IPS DF 6.9 (cell line): ENCODE data around the gene CACNA1C.

Source experiments
- DNase-seq: peaks from one replicate; pipeline ENCODE4 v3.0.0-alpha.2; 2013; ENCODE audit warnings: low read depth, low spot score
- H3K27ac ChIP-seq: one replicate; pipeline ENCODE4 v1.5.1; 2013; ENCODE audit warnings: low read length, control low read depth
- H3K27me3 ChIP-seq: 2 replicates; pipeline ENCODE4 v1.6.1; 2013; ENCODE audit warnings: mild to moderate bottlenecking, low read length; ENCODE audit not compliant: control insufficient read depth, insufficient read depth
- H3K36me3 ChIP-seq: 2 replicates; pipeline ENCODE4 v1.6.1; 2013; ENCODE audit warnings: low read length; ENCODE audit not compliant: control insufficient read depth, insufficient read depth
- H3K4me1 ChIP-seq: 2 replicates; pipeline ENCODE4 v1.6.1; 2013; ENCODE audit warnings: low read length; ENCODE audit not compliant: control insufficient read depth, insufficient read depth
- H3K4me3 ChIP-seq: 2 replicates; pipeline ENCODE4 v1.5.1; 2013; ENCODE audit warnings: mild to moderate bottlenecking, low read length
- H3K9me3 ChIP-seq: 2 replicates; pipeline ENCODE4 v1.6.1; 2013; ENCODE audit warnings: low read length, inconsistent platforms; ENCODE audit not compliant: control insufficient read depth, insufficient read depth
- WGBS: extraction: QIAGEN DNeasy Blood & Tissue Kit; methylation state at CpG from one replicate; pipeline ENCODE4 v1.1.7; 2013; ENCODE audit warnings: mixed read lengths, missing lambda C conversion rate; ENCODE audit not compliant: insufficient read length, insufficient coverage; 5-methylcytosine and 5-hydroxymethylcytosine counted together

CACNA1C gene

GRCh38 chr12:2664721-2665577, 612.2 kb downstream of the CACNA1C start:
- Histone ChIP-seq H3K36me3 (no peaks in the 10 kb centered on the region), H3K4me3 (no peak overlapping the region), H3K4me1 (no peaks in the 10 kb centered on the region; the same call in 1 of the 2 replicates), H3K9me3 (no peaks in the 10 kb centered on the region), H3K27ac (no peak overlapping the region), H3K27me3 (no peaks in the 10 kb centered on the region)
- WGBS, result no CpG with 5 or more reads among the region's 7 CpGs
- DNase-seq, result no peak

DNA sequence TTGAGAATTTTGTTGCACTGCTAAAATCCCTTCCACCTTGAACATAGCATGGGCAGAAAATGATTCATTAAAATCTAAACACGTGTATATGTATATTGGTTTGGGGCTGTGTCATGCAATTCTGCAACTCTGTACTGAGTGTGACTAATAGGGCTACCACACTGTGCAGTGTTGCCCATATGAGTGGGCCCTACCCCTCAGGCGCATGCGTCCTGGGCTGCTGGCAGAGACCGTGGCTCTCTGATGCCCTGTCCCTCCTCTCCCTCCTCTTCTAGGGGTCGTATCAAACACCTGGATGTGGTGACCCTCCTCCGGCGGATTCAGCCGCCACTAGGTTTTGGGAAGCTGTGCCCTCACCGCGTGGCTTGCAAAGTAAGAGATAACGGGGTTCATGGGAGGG, 613.6 kb downstream of the CACNA1C start:
- H3K4me3 ChIP-seq, result no peak overlapping the region
- no CpG with 5 or more reads among the region's 11 CpGs for WGBS
- H3K27ac ChIP-seq, result no peak overlapping the region
- H3K4me1 ChIP-seq, result no peaks in the 10 kb centered on the region; the same call in 1 of the 2 replicates
- no peaks in the 10 kb centered on the region for H3K27me3 ChIP-seq
- H3K9me3 ChIP-seq, result no peaks in the 10 kb centered on the region
- DNase-seq, result no peak
- H3K36me3 ChIP-seq, result no peaks in the 10 kb centered on the region

DNA sequence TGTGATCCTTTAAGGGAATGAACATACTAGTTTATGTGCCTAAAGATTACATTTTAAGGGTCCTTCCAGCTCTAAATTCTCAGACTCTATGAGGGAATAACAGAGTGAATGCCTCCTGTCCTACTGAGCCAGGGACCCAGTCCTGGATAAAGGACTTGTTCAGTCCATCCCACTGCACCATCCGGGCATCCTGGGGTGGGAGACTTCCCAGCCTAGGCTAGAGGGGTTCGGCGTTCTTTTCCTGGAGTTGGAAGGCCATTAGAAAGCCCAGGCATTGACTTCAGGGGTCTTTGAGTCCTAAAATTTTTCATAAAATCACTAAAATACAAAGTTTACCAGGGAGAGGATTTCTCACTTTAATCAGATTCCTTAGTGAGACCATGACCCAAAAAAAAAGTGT, 614.1 kb downstream of the CACNA1C start:
- no peak for DNase-seq
- Histone ChIP-seq H3K9me3 (no peaks in the 10 kb centered on the region), H3K27ac (no peak overlapping the region), H3K27me3 (no peaks in the 10 kb centered on the region), H3K36me3 (no peaks in the 10 kb centered on the region), H3K4me1 (no peaks in the 10 kb centered on the region; the same call in 1 of the 2 replicates), H3K4me3 (no peak overlapping the region)
- WGBS, result no CpG with 5 or more reads among the region's 3 CpGs

DNA sequence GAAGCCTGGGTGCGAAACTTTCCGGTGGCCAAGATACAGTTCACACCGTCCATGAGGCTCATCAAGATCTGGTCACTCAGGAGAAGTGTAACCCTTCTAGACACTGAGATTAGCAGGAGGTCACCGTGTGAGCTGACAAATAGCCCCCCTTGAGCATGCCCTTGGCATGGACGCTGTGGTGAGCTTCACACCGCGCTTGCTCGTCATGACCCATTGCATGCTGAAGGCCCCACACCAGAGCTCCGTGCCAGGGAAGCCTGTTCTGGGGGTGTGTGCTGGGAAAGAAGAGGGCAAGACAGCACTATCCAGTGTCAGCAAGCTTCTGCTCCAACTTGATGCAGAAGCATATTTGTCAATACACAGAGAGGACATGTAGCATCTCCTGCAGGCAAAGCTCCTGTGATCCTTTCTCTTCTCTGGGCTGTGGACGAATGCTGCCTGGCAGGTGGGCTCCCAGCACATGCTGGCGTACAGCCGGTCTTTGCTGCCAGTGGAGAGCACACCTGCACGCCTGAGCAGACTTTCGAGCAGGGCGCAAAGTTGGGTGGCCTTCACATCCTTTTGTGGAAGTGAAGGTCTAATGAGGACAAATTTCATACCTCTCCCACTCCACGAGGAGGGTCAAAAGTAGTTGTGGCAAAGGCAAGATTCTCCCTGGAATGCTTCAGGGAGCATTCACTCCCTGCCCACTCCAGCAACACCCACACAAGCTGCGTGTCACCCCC, 615.1 kb downstream of the CACNA1C start:
- no peaks in the 10 kb centered on the region for H3K27me3 ChIP-seq
- no peaks in the 10 kb centered on the region for H3K36me3 ChIP-seq
- no peak overlapping the region for H3K27ac ChIP-seq
- H3K9me3 ChIP-seq, result no peaks in the 10 kb centered on the region
- no peak for DNase-seq
- H3K4me3 ChIP-seq, result no peak overlapping the region
- H3K4me1 ChIP-seq, result no peaks in the 10 kb centered on the region; the same call in 1 of the 2 replicates
- no CpG with 5 or more reads among the region's 17 CpGs for WGBS

GRCh38 chr12:2668816-2669215, 616.0 kb downstream of the CACNA1C start:
- Histone ChIP-seq H3K4me1 (no peaks in the 10 kb centered on the region; the same call in 1 of the 2 replicates), H3K4me3 (no peak overlapping the region), H3K9me3 (no peaks in the 10 kb centered on the region), H3K36me3 (no peaks in the 10 kb centered on the region), H3K27ac (no peak overlapping the region), H3K27me3 (no peaks in the 10 kb centered on the region)
- no peak for DNase-seq
- no CpG with 5 or more reads among the region's 17 CpGs for WGBS

DNA sequence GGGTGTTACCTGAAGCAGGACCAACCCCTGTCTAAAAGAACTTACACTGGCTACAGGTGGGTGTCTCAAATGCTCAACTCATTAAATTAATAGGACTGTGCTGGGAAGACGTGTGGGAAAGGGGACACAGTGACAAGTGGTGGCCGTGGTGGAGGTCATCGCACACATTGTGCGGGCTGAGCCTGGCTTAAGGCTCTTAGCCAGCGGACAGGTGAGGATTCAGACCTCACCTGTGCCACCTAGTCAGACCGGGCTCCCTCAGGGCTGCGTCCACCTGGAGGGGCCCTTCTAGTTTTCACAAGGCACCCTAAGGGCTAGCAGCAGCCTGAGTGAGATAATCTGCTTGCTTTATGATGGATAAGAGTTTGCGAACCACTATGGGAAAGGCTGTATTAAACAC, 616.8 kb downstream of the CACNA1C start:
- Histone ChIP-seq H3K4me3 (no peak overlapping the region), H3K4me1 (no peaks in the 10 kb centered on the region; the same call in 1 of the 2 replicates), H3K27ac (no peak overlapping the region), H3K36me3 (no peaks in the 10 kb centered on the region), H3K9me3 (no peaks in the 10 kb centered on the region), H3K27me3 (no peaks in the 10 kb centered on the region)
- DNase-seq, result no peak
- no CpG with 5 or more reads among the region's 8 CpGs for WGBS

DNA sequence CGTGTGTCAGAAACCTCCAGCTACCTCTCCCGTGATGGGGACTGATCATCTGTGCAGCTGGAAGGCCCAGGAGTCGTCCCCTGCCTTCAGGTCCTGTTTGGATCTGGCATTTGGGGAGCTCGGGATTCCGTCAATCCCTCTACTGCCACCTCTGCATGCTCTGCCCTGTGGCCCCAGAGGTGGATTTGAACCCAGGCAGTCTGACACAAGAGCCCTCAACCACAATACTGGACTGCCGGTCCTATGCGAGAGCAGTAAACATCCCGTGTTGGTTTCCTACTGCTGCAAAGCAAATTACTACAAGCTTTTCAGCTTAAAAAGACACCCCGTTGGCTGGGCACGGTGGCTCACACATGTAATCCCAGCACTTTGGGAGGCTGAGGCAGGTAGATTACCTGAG, 620.1 kb downstream of the CACNA1C start:
- no peaks in the 10 kb centered on the region for H3K9me3 ChIP-seq
- H3K27me3 ChIP-seq, result no peaks in the 10 kb centered on the region
- no peaks in the 10 kb centered on the region for H3K36me3 ChIP-seq
- no peak for DNase-seq
- WGBS, result no CpG with 5 or more reads among the region's 10 CpGs
- no peaks in the 10 kb centered on the region for H3K4me1 ChIP-seq
- H3K4me3 ChIP-seq, result no peak overlapping the region
- H3K27ac ChIP-seq, result no peak overlapping the region

GRCh38 chr12:2673966-2674810, 621.4 kb downstream of the CACNA1C start:
- Histone ChIP-seq H3K4me3 (no peak overlapping the region), H3K9me3 (no peaks in the 10 kb centered on the region), H3K36me3 (no peaks in the 10 kb centered on the region), H3K27me3 (no peaks in the 10 kb centered on the region), H3K27ac (no peak overlapping the region), H3K4me1 (no peaks in the 10 kb centered on the region)
- WGBS, result no CpG with 5 or more reads among the region's 18 CpGs
- DNase-seq, result no peak

- no CpG with 5 or more reads among the region's 6 CpGs for WGBS
- DNase-seq, result no peak
- Histone ChIP-seq H3K27me3 (no peaks in the 10 kb centered on the region), H3K4me1 (no peaks in the 10 kb centered on the region; the same call in 1 of the 2 replicates), H3K27ac (no peak overlapping the region), H3K4me3 (no peak overlapping the region), H3K9me3 (no peaks in the 10 kb centered on the region), H3K36me3 (no peaks in the 10 kb centered on the region)
Measured at GRCh38 chr12:2675776-2676175, 623.0 kb downstream of the CACNA1C start.
